Measurements from ENCODE around the gene ELF5. TPM values are rescaled to one million over a fixed set of nuclear protein-coding genes. Genes with fewer than 3 reads are reported as not detected.

Gene ELF5
- not detected for total RNA-seq
- long read RNA-seq: 0 reads

DNA sequence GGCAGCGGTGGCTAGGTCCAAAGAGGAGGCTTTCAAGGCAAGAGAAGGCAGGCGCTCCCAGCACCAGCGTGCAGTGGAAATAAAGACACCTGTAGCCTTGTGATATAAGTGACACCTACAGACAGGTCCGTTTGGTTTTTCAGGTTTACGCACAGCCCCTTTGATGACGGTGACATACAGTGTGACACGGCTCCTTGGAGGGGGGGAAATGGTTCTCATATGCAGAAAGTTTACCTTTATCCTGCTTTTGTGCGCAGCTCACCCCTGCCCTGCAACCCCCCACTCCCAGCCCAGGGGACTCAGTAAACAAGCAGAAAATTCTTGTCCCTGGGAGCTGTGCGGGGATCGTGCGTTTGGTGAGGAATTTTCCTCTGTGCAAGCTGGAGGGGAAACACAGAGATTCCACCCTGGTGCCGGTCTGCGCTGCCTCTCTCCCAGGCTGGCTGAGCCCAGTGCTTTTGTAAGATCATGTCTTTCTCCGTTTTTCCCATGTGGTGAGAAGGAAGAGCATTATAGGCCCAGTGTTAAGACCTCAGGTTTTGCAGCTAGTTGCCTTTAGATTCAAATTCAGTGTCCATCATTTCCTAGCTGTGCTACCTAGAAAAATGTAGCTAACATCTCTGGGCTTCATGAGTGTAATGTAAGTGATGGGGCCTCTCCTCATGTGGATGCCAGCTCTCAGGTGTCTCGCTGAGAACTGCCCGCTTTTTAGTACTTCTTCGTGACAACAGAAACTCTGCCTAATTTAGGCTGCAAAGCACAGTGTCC is at the start of gene ELF5:
TSS of gene ELF5 (minus strand) at position 113 of the 768 bp plus-strand sequence. CDS start 8,045 bp downstream, outside the sequence.
- intact Hi-C loops (cut with DNase I): loop anchor here (5.0 to 10.0 kb wide), 2 partner anchors 378 to 881 kb away; no protein-coding TSS in a partner anchor
- DNase-seq: no peak
- no peak for ATAC-seq (ENCODE audit: poor library complexity)

DNA sequence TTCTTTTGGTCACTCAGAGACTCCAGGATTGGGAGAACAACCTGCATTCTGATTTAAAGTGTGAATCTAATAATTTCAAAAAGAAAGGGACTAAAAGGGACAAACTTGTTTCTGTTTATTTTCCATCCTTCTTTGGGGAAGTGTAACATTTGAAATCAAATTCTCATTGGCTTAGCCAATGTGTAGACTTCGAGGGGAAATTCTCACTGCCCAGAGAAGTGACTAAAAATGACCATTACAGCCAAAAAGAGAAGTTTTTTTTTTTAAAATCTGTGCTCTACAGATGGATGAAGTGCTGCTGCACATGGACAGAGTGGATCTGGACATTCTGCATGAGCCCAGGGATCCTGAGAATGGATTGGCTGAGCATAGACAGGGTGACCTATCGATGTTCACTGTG is 49.4 kb upstream of the ELF5 start:
- intact Hi-C loops (cut with DNase I): no loop called here
- ATAC-seq (ENCODE audit: poor library complexity) (no peak), DNase-seq (no peak)

DNA sequence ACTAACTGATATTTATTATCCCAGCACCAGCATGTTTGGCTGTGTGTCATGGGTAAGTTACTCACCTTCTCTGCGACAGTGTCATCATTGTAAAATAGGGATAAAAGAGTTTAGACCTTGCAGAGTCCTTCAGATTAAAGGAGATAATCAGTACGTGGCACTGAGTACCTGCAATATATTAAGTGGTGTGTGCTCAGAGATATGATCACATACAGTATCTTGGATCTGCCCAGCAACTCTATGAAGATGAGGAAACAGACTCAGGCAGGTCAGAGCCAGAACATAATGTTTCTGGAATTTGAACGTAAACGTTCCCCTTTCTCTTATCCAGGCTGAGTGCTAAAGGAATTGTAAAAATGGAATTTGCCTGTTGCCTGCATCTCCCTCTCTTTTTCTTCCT is 46.9 kb upstream of the ELF5 start:
- intact Hi-C loops (cut with DNase I): no loop called here
- DNase-seq (no peak), ATAC-seq (ENCODE audit: poor library complexity) (no peak)

DNA sequence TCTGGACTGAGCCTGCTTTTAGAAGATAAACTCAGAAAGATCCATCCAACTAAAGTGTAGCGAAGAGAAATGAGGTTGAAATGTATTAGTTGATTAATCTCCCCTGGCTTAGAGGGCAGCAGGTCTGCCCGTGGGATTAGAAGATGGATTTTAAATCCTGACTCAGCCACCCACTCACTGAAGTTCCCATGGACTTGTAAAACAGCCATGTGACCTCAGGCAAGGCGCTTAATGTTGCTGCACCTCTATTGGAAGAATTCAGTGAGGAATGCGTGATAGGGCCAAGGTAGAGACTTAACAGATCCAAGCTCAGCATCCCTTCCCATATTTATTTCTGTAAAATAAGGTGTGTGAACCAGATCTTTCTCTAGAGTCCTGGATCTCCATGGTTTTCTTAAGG is 45.1 kb upstream of the ELF5 start:
- intact Hi-C loops (cut with DNase I): no loop called here
- DNase-seq: no peak

DNA sequence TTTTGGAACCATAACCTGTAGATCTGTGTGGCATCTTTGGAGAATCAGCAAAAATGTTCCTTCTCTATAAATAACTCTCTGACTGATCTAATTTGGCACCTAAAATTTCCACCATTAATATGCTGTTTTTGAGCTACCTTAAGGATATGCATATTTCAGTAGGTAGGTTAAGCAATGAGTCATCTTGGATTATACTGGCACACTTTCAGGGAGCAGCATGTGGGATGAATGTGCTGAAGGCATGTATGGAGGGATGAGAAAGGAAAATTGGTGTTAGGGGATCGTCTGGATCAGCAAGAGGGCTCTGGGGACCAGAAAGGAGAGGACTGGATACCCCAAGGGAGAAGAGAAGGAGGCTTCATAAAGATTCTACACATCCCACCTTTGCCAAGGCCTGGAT is 44.6 kb upstream of the ELF5 start:
- ATAC-seq (ENCODE audit: poor library complexity): no peak
- intact Hi-C loops (cut with DNase I): no loop called here
- DNase-seq: no peak

More for the DNA sequence above, 45.1 kb upstream of the ELF5 start:
- no peak for ATAC-seq (ENCODE audit: poor library complexity)

DNA sequence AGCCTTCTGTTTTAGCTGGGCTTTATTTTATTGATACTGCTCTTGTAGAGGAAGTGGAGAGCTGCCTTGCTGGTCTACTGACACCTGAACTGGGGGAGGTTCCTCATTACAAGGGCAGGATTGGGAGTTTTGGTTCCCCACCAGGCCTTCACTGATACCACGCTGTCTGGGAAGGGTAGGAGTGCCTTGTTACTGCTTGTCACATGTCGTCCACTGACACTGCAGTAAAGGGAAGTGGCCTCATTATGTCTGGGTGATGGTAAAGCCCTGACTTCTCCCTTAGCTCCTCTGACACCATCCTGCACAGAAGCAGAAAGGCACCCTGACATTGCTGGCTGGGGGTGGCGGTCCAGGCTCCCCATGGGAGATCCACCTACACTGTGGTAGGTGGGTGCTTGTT is 38.7 kb upstream of the ELF5 start:
- DNase-seq: no peak
- intact Hi-C loops (cut with DNase I): no loop called here
- no peak for ATAC-seq (ENCODE audit: poor library complexity)

DNA sequence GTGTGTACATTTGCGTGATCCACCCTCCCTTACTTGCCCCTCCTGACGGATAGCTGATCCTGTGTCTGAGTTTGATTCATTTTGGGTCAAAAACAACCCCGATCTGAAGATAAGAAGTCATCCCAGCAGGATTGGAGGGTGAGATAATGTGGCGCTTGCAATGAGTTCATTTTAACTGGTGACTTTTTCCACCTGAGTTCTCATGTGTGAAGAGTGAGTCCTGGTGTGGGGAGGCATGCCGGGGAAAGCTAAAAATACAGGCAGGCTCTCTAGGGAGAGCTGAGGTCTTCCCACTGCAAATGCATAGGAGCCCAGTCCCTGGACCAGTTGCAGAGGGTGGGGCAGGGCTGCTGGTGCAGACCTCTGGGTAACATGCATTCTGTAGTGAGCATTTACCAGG is 35.7 kb upstream of the ELF5 start:
- DNase-seq (no peak), ATAC-seq (ENCODE audit: poor library complexity) (no peak)
- intact Hi-C loops (cut with DNase I): no loop called here

DNA sequence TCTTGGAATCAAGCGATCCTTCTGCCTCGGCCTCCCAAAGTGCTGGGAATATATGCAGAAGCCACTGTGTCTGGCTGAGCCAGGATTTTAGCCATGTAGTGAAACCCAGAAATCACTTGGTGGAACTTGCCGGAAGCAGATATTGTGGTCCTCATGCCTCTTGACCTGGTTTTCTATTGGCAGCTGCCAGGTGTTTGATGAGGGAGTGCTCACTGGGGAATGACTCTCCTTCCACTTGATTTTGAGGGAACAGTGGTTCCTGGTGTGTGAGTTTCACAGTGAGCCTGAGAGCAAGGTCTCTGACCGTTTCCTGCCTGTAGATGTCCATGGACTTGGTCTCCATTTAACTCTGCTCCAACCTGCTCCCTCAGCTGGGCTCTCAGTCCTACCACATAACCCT is 34.7 kb upstream of the ELF5 start:
- DNase-seq (no peak), ATAC-seq (ENCODE audit: poor library complexity) (no peak)
- intact Hi-C loops (cut with DNase I): no loop called here

DNA sequence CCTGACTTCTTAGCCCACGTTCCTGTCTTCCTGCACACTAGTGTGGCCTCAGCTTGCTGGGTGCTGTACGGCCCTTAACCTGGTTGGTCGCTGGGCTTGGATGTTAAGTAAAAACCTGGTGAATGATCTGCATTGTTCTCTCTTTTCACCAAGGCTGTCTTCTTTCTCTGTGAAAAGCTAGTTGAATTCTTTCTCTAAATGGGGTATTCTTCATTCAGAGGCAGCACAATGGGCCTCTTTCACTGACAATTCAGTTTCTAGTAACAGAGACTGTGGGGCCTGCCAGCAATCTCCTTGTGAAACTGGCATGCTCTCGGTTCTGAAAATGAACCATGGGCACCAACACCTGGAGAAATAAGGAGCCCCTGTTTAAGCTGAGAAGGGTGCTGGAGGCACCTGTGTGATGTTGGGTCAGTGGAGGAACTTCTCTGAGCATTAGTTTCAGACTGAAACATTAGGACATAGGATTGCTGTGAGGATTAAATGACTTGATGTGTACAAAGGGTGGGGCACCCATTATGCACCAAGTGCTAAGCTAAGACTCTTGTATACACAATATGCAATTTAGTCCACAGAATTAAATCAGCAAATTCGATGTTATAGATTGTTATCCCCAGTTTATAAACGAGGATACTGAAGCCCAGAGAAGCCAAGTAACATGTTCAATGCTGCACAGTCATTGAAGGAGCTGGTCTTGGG is 33.1 kb upstream of the ELF5 start:
- DNase-seq (no peak), ATAC-seq (ENCODE audit: poor library complexity) (no peak)
- intact Hi-C loops (cut with DNase I): no loop called here

DNA sequence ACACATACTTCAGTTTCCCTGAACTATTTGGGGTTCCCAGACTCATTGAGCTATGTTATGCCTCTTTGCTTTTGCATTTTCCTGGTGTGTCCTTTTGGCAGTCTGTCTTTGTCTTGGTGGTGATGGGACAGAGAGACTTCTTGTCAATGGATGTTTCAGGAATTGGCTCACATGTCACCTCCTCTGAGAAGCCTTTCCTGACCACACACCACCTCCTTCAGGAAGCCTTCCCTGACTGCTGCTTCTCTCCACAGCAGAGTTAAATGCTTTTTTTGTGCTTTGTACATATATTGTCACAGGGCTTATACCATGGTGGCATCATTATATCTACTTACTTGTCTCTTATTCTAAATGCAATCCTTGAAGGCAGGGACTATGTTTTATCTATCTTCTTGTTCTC is 28.5 kb upstream of the ELF5 start:
- DNase-seq (no peak), ATAC-seq (ENCODE audit: poor library complexity) (no peak)
- intact Hi-C loops (cut with DNase I): no loop called here

DNA sequence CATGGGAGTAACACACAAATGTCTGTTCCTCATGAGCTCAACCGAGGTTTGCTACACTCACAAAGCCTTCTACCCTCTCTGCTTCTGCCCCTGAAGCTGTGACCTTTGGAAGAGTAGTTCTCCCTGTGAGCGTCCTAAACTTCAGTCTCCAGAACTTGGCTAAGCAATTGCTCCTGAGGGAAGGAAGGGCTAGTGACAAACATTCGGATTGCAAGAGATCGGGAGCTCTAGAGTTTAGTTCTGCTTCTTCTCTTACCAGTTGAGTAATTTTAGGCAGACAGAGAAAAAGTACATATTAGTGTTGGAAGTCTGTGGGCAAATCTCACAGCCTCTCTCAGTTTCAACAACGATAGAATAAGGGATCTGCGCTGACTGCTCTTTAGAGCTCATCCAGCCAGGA is 27.3 kb upstream of the ELF5 start:
- DNase-seq: no peak
- intact Hi-C loops (cut with DNase I): no loop called here
- ATAC-seq (ENCODE audit: poor library complexity): no peak

DNA sequence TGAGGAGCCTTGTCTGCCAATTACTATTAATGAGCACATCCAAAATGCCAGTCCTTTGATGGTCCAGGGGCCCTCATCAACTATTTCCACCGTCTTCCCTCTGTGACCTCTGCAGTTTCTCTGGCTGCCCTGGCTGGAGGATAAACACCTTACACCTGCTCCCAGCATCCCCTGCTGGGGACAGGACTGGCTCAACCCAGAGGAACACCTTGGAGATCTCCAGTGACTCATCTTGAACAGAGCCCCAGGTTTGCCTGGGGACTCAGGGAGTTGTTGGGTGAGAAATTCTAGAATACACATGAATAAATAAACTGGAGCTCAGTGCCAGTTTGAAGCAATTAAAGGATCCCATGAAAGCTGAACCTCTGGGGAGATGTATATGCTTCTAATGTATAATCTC is 24.0 kb upstream of the ELF5 start:
- intact Hi-C loops (cut with DNase I): no loop called here
- ATAC-seq (ENCODE audit: poor library complexity) (no peak), DNase-seq (no peak)

DNA sequence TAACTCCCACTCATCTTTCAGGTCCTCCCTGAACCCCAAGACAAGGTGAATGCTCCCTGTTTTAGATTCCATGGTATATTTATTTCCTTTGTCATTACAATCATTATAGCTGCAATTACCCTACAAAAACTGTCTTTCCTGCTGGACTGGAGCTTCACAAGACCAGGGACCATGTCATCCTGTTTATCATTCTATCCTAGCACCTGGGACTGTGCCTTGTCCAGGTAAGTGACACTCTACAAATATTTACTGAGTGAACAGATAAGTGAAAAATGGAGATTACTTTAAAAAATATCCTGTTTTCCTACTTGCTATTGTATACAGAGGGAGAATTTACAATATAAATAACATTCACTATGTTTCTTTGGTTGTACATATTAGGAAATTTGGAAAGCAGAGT is 22.5 kb upstream of the ELF5 start:
- intact Hi-C loops (cut with DNase I): no loop called here
- DNase-seq (no peak), ATAC-seq (ENCODE audit: poor library complexity) (no peak)

DNA sequence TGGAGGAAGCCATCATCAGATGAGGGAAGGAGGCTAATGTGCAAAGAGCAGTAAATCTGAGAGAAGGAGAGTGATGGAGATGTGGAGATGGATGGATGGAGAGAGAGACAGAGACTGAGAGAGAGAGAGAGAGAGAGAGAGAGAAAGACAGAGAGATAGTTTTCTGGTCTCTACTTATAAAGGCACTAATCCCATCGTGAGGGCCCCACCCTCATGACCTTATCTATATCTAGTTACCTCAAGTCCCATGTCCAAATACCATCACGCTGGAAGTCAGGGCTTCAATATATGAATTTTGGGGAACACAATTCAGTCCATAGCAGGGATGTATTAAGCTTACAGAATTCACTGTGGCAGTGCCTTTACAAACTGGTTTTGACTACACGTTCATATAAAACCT is 21.2 kb upstream of the ELF5 start:
- DNase-seq (no peak), ATAC-seq (ENCODE audit: poor library complexity) (no peak)
- intact Hi-C loops (cut with DNase I): no loop called here

DNA sequence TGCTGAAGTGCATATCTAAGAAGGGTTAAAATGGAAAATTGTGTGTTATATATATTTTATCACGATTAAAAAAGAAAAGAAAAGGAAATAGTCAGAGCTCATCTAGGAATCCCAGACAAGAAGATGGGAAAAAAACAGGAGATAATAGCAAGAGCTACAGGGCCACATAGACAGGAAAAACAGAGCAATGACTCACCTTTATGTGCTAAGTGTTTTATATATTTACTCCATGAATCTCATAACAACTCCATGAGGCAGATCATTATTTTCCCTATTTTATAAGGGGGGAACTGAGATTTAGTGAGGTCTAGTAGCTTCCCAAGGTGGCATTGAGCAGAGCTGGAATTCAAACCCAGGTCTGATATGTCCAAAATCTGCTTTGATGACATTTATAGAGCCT is 18.1 kb upstream of the ELF5 start:
- ATAC-seq (ENCODE audit: poor library complexity) (no peak), DNase-seq (no peak)
- intact Hi-C loops (cut with DNase I): no loop called here

DNA sequence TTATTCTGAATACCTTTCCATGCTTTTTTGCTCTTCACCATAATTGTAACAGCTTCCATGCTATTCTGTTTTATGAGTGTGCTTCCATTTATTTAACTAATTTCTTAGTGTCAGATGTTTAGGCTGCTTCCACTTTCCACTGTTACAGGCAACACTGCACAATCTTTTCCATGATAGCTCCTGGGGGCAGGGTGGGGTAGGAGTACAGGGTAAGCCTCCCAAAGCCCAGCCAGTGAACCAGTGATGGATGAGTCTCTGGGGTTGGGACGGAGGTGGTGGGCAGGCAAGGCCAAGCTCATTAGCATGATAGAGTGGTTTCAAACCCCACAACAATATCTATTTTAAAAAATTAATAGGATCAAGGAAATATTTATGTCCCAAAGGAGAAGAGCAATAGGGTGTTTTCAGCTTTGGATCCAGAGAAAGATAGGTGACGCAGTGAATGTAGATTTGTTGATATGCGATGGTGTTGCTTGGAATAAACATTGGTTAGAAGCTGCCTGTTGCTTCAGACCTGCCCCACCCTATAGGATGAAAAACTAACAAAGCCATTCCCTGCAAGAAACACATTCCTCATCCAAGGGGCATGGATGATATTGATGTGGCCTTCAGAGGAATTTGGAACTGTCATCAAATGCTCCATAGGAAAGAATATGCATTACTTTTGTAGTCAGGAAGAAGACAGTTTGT is 17.1 kb upstream of the ELF5 start:
- DNase-seq (no peak), ATAC-seq (ENCODE audit: poor library complexity) (no peak)
- intact Hi-C loops (cut with DNase I): no loop called here

DNA sequence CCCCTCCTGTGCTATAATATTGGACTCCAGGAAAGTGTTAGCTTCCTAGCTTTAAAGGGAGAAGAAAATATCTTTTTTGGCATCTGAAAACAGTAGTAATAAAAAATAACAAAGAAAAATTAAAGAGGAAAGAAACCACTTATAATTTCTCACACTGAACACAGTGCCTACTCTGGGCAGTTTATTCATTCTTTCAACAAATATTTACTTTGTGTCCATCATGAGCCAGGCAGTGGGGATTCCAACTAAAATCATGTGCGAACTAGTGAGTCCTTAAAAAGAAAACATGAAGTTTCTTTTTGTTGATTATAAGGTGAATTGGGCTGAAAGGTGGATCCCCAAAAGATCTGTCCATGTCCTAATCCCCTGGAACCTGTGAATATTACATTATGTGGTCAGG is 16.0 kb upstream of the ELF5 start:
- DNase-seq (no peak), ATAC-seq (ENCODE audit: poor library complexity) (no peak)
- intact Hi-C loops (cut with DNase I): no loop called here

DNA sequence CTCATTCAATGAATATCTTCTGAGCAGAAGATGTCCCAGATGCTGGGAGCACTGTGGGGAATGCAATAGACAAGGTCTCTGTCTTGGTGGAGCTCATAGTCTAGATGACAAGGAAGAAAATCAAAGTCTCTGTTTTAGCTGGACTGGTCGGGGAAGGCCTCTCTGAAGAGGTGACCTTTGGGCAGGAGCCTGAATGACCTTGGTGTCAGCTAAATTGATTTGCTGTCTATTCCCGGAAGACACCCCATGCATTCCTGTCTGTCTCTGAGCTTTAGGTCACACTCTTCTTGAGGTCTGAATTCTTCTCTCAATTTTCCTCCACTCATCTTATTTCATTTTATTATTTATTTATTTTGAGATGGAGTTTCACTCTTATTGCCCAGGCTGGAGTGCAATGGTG is 14.5 kb upstream of the ELF5 start:
- intact Hi-C loops (cut with DNase I): no loop called here
- DNase-seq (no peak), ATAC-seq (ENCODE audit: poor library complexity) (no peak)

DNA sequence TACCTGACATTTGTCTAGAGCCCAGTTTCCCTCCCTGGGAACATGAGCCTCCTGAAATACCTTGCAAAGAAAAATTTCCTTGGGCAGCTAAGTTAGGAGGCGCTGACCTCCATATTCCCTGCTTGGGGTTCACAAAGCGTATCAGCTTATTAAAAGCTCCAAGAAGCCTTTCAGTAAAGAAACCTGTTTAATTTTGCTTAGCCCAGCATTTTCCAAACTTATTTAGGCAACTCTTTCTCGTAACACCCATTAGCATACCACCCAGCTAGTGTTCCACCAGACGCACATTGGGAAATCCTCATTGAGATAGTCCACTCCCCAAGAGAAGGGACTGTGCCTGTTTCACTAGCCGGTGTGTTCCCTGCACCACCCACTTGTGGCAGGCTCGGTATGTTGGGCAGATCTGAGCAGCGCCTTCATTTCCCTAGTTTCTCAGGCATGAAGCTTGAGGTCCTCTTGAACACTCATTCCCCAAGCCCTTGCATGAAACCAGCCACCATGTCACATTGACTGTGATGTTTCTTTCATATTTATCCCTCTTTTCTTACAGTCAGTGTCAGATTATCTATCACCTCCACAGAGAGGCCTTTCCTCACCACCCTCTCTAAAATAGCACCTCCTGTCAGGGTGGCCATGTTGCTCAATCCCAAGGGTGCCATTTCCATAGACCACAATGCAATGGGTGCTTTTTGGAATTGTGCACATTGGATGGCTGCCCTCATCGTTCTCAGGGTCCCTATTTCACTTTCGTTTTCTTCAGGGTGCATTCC is 12.5 kb upstream of the ELF5 start:
- intact Hi-C loops (cut with DNase I): no loop called here
- DNase-seq (no peak), ATAC-seq (ENCODE audit: poor library complexity) (no peak)
